Skin of body (tissue), 2 donors: ENCODE data around the gene CASP9. TPM values are rescaled to one million over a fixed set of nuclear protein-coding genes. Genes with fewer than 3 reads are reported as not detected.
"Not testable (repeated sequence)": the region's sequence is repeated elsewhere in the genome, so short reads cannot be mapped to it uniquely, and the experiment has no call there.

Experiments used
- DNase-seq: peaks from one replicate; lab custom pipeline; 2025; lab: John Stamatoyannopoulos, UW
- total RNA-seq: library from RNA; depleted of rRNA; stranded (reverse); fragments of >200 nt; gene quantifications from one replicate; pipeline ENCODE4 v1.2.3, GENCODE V29; 2014

The CASP9 gene
- total RNA-seq, 1 donor from 2014 or later, result 5.1 TPM

GRCh38 chr1:15500184-15501178 is 23.5 kb downstream of the CASP9 start:
- DNase-seq, result no peak

DNA sequence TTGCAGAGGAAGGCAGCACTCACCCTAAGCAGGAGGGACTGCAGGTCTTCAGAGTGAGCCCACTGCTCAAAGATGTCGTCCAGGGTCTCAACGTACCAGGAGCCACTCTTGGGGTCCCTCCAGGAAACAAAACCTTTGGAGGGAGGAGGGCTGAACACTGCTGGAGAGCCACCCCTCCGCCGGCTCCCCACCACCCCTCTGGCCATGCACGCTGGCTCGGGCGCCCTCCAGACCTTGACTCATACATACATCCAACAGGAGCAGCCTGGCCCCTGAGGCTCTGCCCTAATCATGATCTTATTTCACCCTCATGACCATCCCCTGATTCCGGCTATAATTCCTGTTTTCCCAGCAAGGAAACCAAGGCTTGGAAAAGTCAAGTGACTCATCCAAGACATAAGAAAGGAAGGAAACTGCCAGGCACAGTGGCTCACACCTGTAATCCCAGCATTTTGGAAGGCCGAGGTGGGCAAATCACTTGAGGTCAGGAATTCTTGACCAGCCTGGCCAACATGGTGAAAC is 30.1 kb downstream of the CASP9 start:
- no peak for DNase-seq

- DNase-seq, result no peak
Observed at GRCh38 chr1:15492596-15492995, 31.4 kb downstream of the CASP9 start.

DNA sequence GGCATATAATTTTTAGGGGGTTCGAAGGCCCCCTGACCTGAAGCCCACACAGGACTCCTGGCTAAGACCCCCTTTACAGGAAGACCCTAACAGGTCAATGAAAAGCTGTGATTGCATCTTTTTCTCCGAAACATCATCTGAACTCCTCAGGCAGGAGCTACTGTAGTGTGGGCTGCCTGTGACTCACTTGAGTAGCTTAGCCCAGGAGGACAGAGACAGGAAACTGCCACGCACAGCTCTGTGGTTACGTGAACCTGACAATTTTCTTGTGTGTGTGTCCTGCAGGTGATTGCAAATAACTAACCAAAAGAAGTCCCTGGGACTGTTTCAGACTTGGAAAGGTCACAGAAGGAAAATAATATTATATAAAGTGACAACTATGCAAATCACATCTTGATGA is 33.0 kb downstream of the CASP9 start:
- DNase-seq, result not testable (repeated sequence)

DNA sequence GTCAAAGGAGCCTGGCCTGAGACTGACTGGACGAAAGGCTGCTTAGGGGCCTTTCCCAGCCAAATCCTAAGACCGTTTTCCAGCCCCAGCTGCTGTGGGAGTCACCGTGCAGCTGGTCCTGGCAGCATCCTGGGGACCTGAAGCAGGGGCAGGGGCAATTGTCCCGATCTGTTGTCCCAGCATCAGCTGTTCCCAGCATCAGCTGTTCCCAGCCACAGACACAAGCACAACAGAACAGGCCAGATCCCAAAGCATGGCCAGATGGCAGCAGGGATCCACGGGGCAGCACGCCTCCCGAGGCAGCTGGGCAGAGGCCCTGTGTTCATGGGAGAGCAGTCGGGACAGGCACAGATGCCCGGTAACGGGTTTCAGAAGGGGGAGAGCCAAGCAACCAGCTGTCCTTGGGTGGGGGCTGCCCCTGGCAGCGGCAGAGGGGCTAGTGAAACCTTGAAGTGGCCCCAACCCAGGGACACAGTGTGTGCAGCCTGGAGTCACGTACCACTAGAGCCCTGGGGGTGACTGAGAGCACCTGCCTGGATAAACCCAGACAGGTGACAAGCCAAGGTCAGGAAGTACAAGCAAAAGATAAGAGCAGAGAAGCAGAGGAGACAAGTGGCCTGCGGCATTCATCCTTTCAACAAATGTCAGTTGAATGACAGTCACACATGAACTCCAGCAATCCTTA is 34.8 kb downstream of the CASP9 start:
- no peak for DNase-seq

- no peak for DNase-seq
Observed at GRCh38 chr1:15488371-15488770, 35.6 kb downstream of the CASP9 start.

- not testable (repeated sequence) for DNase-seq
Observed at GRCh38 chr1:15486844-15487610, 37.0 kb downstream of the CASP9 start.

GRCh38 chr1:15485636-15486035 is 38.4 kb downstream of the CASP9 start:
- no peak for DNase-seq

DNA sequence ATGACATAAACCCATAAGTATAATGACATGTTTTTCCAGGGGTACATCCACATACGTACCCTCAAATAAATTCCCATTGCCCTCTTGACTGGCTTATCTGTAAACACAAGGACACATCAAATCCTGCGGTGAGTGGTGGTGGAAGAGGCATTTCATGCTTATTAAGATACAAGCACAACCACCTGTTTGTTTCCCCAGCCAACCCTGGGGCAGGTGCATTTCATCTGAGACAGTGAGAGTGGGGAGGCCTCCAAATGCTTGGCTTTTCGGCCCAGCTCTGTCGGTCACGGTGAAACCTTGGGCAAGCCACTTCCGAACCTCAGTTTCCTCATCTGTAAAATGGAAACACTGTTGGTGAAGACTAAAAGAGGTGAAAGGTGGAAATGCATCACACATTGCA is 39.6 kb downstream of the CASP9 start:
- DNase-seq, result not testable (repeated sequence)

DNA sequence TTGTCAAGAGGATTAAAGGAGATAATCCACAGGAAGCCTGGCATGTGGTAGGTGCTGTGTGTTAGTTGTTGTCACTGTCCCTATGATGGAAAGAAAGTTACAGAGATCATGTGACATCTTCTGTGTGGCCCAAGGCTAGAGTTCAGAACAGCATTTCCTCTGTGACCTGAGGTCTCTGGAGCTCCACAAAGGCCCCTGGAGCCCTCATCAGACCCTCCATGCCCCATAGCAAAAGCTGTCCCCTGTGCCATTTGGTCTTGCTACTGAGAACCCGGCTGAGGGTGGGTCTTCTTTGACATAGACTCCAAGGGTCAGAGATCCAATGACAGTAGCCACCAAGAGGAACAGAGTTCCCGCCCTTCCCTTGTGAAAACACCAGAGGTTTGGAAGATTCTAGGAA is 40.0 kb downstream of the CASP9 start:
- no peak for DNase-seq

DNA sequence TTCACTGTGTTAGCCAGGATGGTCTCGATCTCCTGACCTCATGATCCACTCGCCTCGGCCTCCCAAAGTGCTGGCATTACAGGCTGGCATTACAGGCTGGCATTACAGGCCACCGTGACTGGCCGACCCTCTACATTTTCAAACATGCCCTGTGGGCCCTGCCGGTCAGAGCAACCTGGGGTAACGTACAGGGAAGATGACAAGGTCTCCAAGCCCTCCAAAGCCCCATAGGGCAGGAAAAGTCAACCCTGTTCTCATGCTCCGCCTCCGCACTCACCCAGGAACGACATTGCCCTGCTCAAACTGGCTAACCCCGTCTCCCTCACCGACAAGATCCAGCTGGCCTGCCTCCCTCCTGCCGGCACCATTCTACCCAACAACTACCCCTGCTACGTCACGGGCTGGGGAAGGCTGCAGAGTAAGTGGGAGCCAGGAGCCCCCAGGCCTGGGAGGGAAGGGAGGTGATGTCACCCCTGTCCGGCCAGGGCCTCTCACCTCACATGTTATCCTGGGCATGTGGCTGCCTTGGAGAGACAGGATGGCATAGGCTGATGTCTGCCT is 41.0 kb downstream of the CASP9 start:
- DNase-seq, result not testable (repeated sequence)

DNA sequence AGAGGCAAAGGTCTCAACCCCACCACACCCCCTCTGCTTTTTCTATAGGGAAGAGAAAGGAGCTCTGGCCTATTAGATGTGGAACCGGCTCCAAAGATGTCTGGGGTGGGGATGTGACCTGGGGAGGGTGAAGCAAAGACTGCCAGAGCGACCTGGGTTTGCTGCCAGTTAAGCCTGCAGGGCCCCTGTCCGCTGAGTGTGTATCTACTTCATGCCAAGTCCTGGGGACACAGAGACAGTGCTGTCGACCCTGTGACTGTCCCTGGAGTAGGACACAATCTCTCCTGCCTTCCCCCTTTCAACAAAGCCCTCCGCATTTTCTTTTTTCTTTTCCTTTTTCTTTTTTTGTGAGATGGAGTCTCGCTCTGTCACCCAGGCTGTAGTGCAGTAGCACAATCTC is 41.6 kb downstream of the CASP9 start:
- not testable (repeated sequence) for DNase-seq

- DNase-seq, result no peak
Observed at GRCh38 chr1:15479654-15480347, 44.2 kb downstream of the CASP9 start.

- no peak for DNase-seq
Observed at GRCh38 chr1:15477646-15478212, 46.3 kb downstream of the CASP9 start.

DNA sequence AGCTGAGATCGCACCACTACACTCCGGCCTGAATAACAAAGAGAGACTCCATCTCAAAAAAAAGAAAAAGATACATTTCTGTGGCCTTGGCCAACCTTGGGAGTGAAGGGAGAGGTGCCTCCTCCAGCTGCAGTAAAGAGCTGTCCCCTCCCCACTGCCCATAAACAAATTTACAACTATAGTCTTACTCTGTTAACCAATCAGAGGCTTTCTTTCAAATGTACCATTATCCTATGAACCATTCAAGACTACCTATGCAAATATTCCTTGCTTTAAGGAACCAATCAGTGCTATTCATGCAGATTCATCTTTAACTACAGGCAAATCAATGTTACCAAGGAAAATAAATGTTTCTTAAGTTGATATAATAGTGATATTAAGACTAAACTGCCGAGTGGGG is 47.1 kb downstream of the CASP9 start:
- DNase-seq, result no peak

- DNase-seq, result no peak
Observed at GRCh38 chr1:15475752-15476314, 48.2 kb downstream of the CASP9 start, which contains the start of gene CELA2B. Gene CELA2B (plus strand): TSS chr1:15476104. CDS start chr1:15476126, 22 bp downstream.

GRCh38 chr1:15472587-15472986 is 51.4 kb downstream of the CASP9 start:
- no peak for DNase-seq

DNA sequence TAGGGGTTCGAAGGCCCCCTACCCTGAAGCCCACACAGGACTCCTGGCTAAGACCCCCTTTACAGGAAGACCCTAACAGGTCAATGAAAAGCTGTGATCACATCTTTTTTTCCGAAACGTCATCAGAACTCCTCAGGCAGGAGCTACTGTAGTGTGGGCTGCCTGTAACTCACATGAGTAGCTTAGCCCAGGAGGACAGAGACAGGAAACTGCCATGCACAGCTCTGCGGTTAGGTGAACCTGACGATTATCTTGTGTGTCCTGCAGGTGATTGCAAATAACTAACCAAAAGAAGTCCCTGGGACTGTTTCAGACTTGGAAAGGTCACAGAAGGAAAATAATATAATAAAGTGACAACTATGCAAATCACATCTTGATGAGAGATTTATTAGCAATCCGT is 52.3 kb downstream of the CASP9 start:
- DNase-seq, result not testable (repeated sequence)

DNA sequence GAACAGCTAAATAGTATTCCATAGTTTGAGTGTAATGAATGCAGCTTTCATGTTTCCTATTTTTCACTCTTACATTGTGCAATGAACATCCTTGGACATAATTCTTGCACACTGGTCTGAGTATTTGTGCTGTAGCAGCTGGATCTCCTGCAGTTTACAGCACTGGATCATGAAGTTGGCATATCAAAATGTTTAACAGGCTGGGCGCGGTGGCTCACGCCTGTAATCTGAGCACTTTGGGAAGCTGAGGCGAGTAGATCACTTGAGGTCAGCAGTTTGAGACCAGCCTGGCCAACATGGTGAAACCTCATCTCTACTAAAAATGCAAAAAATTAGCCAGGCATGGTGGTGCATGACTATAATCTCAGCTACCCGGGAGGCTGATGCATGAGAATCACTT is 52.9 kb downstream of the CASP9 start:
- not testable (repeated sequence) for DNase-seq
